ENCODE data around the gene ANKRD16. TPM values are rescaled to one million over a fixed set of nuclear protein-coding genes. Genes with fewer than 3 reads are reported as not detected.

Gene ANKRD16
- total RNA-seq, 6 donors from 2014 or later = 4.3 to 27.2 (median 7.5) TPM

GRCh38 chr10:5862360-5862961, 27.2 kb downstream of the ANKRD16 start:
- no peak for TF ChIP-seq CTCF (IDR thresholded peaks at IDR 0.05)
- no peak for TF ChIP-seq POLR2A (IDR thresholded peaks at IDR 0.05)
- TF ChIP-seq POLR2AphosphoS5 (IDR thresholded peaks at IDR 0.05) = no peak
- TF ChIP-seq EP300 (IDR thresholded peaks at IDR 0.05) = no peak
- no peak overlapping the region for H3K27ac ChIP-seq
- H3K4me3 ChIP-seq = no peak overlapping the region
- 96 to 97% methylated on average over 7 of the region's 7 CpGs for WGBS, 2 donors
- H3K4me1 ChIP-seq = no peaks in the 10 kb centered on the region
- no peak for ATAC-seq (ENCODE audit: low FRiP score in 2 of 2)
- no peak for DNase-seq
- H3K27me3 ChIP-seq = no peaks in the 10 kb centered on the region
- no peaks in the 10 kb centered on the region for H3K9me3 ChIP-seq
- H3K36me3 ChIP-seq = no peaks in the 10 kb centered on the region

GRCh38 chr10:5860066-5860465, 29.6 kb downstream of the ANKRD16 start:
- H3K36me3 ChIP-seq = no peaks in the 10 kb centered on the region
- no peak overlapping the region for H3K27ac ChIP-seq
- DNase-seq (no peak), ATAC-seq (ENCODE audit: low FRiP score in 2 of 2) (no peak)
- H3K4me1 ChIP-seq = no peaks in the 10 kb centered on the region
- H3K27me3 ChIP-seq = no peaks in the 10 kb centered on the region
- 71 to 82% methylated on average over 5 to 7 of the region's 7 CpGs for WGBS, 2 donors
- H3K9me3 ChIP-seq = no peaks in the 10 kb centered on the region
- TF ChIP-seq POLR2AphosphoS5 (IDR thresholded peaks at IDR 0.05) (no peak), POLR2A (IDR thresholded peaks at IDR 0.05) (no peak), CTCF (IDR thresholded peaks at IDR 0.05) (no peak), EP300 (IDR thresholded peaks at IDR 0.05) (no peak)
- no peak overlapping the region for H3K4me3 ChIP-seq

GRCh38 chr10:5858811-5859210, 30.9 kb downstream of the ANKRD16 start:
- ATAC-seq (ENCODE audit: low FRiP score in 2 of 2) (no peak), DNase-seq (no peak)
- Histone ChIP-seq H3K9me3 (no peaks in the 10 kb centered on the region), H3K4me3 (no peak overlapping the region), H3K4me1 (no peaks in the 10 kb centered on the region), H3K27ac (no peak overlapping the region), H3K36me3 (no peaks in the 10 kb centered on the region), H3K27me3 (no peaks in the 10 kb centered on the region)
- WGBS, 2 donors = 90 to 94% methylated on average over 5 of the region's 5 CpGs
- TF ChIP-seq EP300 (IDR thresholded peaks at IDR 0.05) (no peak), POLR2A (IDR thresholded peaks at IDR 0.05) (no peak), CTCF (IDR thresholded peaks at IDR 0.05) (no peak), POLR2AphosphoS5 (IDR thresholded peaks at IDR 0.05) (no peak)

GRCh38 chr10:5856701-5857004, 33.0 kb downstream of the ANKRD16 start:
- DNase-seq = no peak
- ATAC-seq (ENCODE audit: low FRiP score in 2 of 2) = no peak
- no peaks in the 10 kb centered on the region for H3K9me3 ChIP-seq
- H3K4me1 ChIP-seq = no peaks in the 10 kb centered on the region
- no peaks in the 10 kb centered on the region for H3K27me3 ChIP-seq
- TF ChIP-seq POLR2A (IDR thresholded peaks at IDR 0.05) (no peak), POLR2AphosphoS5 (IDR thresholded peaks at IDR 0.05) (no peak), CTCF (IDR thresholded peaks at IDR 0.05) (no peak), EP300 (IDR thresholded peaks at IDR 0.05) (no peak)
- H3K4me3 ChIP-seq = no peak overlapping the region
- no peak overlapping the region for H3K27ac ChIP-seq
- H3K36me3 ChIP-seq = no peaks in the 10 kb centered on the region
- WGBS, 2 donors = 63 to 73% methylated on average over 5 to 7 of the region's 7 CpGs

GRCh38 chr10:5855979-5856700, 33.6 kb downstream of the ANKRD16 start:
- no peak for TF ChIP-seq POLR2A (IDR thresholded peaks at IDR 0.05)
- no peak for TF ChIP-seq POLR2AphosphoS5 (IDR thresholded peaks at IDR 0.05)
- no peak for TF ChIP-seq CTCF (IDR thresholded peaks at IDR 0.05)
- TF ChIP-seq EP300 (IDR thresholded peaks at IDR 0.05) = no peak
- no peak overlapping the region for H3K4me3 ChIP-seq
- no peaks in the 10 kb centered on the region for H3K27me3 ChIP-seq
- 74 to 91% methylated on average over 18 of the region's 18 CpGs for WGBS, 2 donors
- DNase-seq = no peak
- H3K4me1 ChIP-seq = no peaks in the 10 kb centered on the region
- H3K36me3 ChIP-seq = no peaks in the 10 kb centered on the region
- ATAC-seq (ENCODE audit: low FRiP score in 2 of 2) = no peak
- no peak overlapping the region for H3K27ac ChIP-seq
- no peaks in the 10 kb centered on the region for H3K9me3 ChIP-seq

All from upper lobe of left lung (tissue), 6 donors.